ENCODE data around the gene SLA2. TPM values are rescaled to one million over a fixed set of nuclear protein-coding genes. Genes with fewer than 3 reads are reported as not detected.
"Not testable (repeated sequence)": the region's sequence is repeated elsewhere in the genome, so short reads cannot be mapped to it uniquely, and the experiment has no call there.

SLA2 gene
- total and polyA plus RNA-seq, 10 donors = 2.6 to 16.3 (median 8.3) TPM

DNA sequence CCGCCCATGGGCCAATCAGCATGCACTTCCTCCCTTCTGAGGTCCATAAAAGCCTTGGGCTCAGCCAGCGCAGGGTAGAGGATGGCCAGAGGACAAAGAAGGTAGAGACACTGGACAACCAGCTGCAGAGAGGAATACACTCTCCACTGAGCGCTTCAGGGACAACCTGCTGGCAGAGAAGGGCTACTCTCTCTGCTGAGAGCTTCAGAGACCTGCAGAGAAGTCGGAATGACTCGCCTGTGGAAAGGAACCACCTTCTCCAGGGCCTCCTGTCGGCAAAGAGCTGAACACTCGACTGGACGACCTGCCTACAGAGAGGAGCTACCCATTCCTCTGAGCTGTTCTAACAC lies 31.4 kb upstream of the SLA2 start:
- Histone ChIP-seq H3K4me3 (no peak overlapping the region), H3K4me1 (no peaks in the 10 kb centered on the region), H3K36me3 (peaks cover 0 to 90% (median 21%) of the 10 kb centered on the region in 6 donors), H3K9me3 (no peaks in the 10 kb centered on the region), H3K27me3 (replicated peaks in 1 of 7) (no peaks in the 10 kb centered on the region), H3K27ac (no peak overlapping the region)
- intact Hi-C loops (cut with DNase I; ENCODE audit: low total_unique reads) = no loop called here
- WGBS, 5 donors = 91 to 97% (median 96%) methylated on average over 7 to 8 of the region's 8 CpGs
- no peak for DNase-seq
- TF ChIP-seq, protein P1, sequence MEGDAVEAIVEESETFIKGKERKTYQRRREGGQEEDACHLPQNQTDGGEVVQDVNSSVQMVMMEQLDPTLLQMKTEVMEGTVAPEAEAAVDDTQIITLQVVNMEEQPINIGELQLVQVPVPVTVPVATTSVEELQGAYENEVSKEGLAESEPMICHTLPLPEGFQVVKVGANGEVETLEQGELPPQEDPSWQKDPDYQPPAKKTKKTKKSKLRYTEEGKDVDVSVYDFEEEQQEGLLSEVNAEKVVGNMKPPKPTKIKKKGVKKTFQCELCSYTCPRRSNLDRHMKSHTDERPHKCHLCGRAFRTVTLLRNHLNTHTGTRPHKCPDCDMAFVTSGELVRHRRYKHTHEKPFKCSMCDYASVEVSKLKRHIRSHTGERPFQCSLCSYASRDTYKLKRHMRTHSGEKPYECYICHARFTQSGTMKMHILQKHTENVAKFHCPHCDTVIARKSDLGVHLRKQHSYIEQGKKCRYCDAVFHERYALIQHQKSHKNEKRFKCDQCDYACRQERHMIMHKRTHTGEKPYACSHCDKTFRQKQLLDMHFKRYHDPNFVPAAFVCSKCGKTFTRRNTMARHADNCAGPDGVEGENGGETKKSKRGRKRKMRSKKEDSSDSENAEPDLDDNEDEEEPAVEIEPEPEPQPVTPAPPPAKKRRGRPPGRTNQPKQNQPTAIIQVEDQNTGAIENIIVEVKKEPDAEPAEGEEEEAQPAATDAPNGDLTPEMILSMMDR (IDR thresholded peaks at IDR 0.05 in 8 of 11, conservative IDR thresholded peaks at IDR 0.05 in 3 of 11) = no peak
- TF ChIP-seq POLR2AphosphoS5 (IDR thresholded peaks at IDR 0.05) (no peak), POLR2A (IDR thresholded peaks at IDR 0.05) (no peak)

DNA sequence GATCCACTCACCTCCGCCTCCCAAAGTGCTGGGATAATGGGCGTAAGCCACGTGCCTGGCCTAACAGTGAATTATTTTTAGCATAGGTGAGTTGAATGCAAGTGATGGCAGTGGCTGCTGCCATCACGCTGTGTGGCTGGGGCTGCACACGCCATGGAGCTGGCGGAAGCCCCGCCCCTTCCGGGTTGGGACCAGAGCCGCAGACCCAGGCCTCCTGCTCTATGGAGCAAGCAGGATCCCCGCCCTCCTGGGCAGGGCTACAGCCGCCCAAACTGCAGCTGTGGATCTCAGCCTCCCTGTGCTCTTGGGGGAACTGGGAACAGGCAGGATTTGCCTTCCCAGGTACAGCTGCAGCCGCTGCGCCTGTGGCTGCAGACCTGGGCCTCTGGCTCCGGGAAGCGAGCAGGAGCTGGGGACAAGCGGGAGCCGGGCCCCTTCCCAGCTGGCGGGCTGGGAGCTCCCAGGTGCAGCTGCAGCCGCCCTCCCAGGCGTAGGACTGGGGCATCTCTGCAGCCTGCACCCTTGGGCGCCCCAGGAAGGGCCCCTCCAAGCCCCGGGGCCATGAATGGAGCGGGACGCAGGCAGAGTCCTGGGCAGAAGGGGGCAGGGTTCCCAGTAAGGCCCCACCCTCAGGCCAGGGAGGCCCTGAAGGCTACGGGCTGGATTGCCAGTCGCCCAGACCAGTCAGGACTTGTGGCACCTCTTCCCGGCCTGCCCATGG lies 30.9 kb upstream of the SLA2 start:
- Histone ChIP-seq H3K27me3 (replicated peaks in 1 of 7) (no peaks in the 10 kb centered on the region), H3K4me1 (no peaks in the 10 kb centered on the region), H3K27ac (no peak overlapping the region), H3K4me3 (no peak overlapping the region), H3K36me3 (peaks cover 0 to 89% (median 18%) of the 10 kb centered on the region in 6 donors), H3K9me3 (no peaks in the 10 kb centered on the region)
- intact Hi-C loops (cut with DNase I; ENCODE audit: low total_unique reads) = no loop called here
- DNase-seq = no peak
- WGBS, 5 donors = 95 to 100% (median 97%) methylated on average over 8 to 27 of the region's 27 CpGs
- TF ChIP-seq POLR2AphosphoS5 (IDR thresholded peaks at IDR 0.05) = no peak
- TF ChIP-seq, protein P1 (IDR thresholded peaks at IDR 0.05 in 8 of 11, conservative IDR thresholded peaks at IDR 0.05 in 3 of 11) = no peak
- TF ChIP-seq POLR2A (IDR thresholded peaks at IDR 0.05) = no peak

DNA sequence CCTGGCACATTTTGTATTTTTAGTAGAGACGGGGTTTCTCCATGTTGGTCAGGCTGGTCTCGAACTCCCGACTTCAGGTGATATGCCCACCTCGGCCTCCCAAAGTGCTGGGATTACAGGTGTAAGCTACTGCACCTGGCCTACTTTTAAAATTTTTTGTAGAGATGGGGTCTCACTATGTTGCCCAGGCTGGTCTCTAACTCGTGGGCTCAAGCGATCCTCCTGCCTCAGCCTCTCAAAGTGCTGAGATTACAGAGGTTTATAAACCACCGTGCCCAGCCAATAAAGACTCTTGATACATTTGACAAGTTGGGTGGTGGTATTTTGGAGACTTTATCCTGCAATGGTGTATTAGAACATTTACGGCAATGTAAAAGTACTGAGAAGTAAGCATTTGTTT lies 29.5 kb upstream of the SLA2 start:
- H3K27ac ChIP-seq; H3K9me3 ChIP-seq; H3K27me3 ChIP-seq (replicated peaks in 1 of 7); H3K4me1 ChIP-seq; H3K4me3 ChIP-seq; intact Hi-C loops (cut with DNase I; ENCODE audit: low total_unique reads); DNase-seq: not testable (repeated sequence)
- peaks cover 0 to 84% (median 19%) of the 10 kb centered on the region in 6 donors for H3K36me3 ChIP-seq
- WGBS, 5 donors = 94 to 99% (median 97%) methylated on average over 8 of the region's 8 CpGs

DNA sequence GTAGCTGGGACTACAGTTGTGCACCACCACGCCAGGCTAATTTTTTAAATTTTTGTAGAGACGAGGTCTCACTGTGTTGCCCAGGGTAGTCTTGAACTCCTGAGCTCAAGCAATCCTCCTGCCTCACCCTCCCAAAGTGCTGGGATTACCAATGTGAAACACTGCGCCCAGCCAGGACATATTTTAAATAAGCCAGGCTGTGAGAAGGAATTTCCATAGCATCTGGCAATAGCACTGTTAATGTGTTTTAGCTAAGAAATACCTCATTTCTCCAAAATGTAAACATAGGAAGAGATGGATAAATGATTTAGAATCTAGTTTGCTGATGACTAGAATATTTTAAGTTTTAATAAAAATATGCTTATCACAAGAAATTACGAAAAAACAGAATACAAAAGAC lies 27.0 kb upstream of the SLA2 start:
- intact Hi-C loops (cut with DNase I; ENCODE audit: low total_unique reads) = no loop called here

More for the DNA sequence above, 27.0 kb upstream of the SLA2 start:
- WGBS, 5 donors = 92 to 97% (median 94%) methylated on average over 4 of the region's 4 CpGs
- no peaks in the 10 kb centered on the region for H3K9me3 ChIP-seq
- no peak for DNase-seq
- H3K4me3 ChIP-seq = no peak overlapping the region
- no peak overlapping the region for H3K27ac ChIP-seq
- peaks cover 0 to 78% (median 16%) of the 10 kb centered on the region in 6 donors for H3K36me3 ChIP-seq
- no peak for TF ChIP-seq POLR2A (IDR thresholded peaks at IDR 0.05)
- TF ChIP-seq POLR2AphosphoS5 (IDR thresholded peaks at IDR 0.05) = no peak
- TF ChIP-seq, protein P1 (IDR thresholded peaks at IDR 0.05 in 8 of 11, conservative IDR thresholded peaks at IDR 0.05 in 3 of 11) = no peak
- H3K27me3 ChIP-seq (replicated peaks in 1 of 7) = no peaks in the 10 kb centered on the region
- no peaks in the 10 kb centered on the region for H3K4me1 ChIP-seq
